Ovary (tissue), 9 donors: ENCODE measurements around the gene URM1. TPM values are rescaled to one million over a fixed set of nuclear protein-coding genes. Genes with fewer than 3 reads are reported as not detected.
"Not testable (repeated sequence)": the region's sequence is repeated elsewhere in the genome, so short reads cannot be mapped to it uniquely, and the experiment has no call there.

Experiments
- DNase-seq, 5 donors: peaks; one replicate each; pipeline ENCODE4 v3.0.0-alpha.2; 2019 to 2020
- H3K27ac ChIP-seq, 2 donors: fragments of 200-600 bp; one replicate each; pipeline versions ENCODE4 v1.5.1 to v1.8.0; 2019 to 2022
- H3K27me3 ChIP-seq: fragments of 200-600 bp; one replicate; pipeline ENCODE4 v1.8.0; 2022
- H3K36me3 ChIP-seq: fragments of 200-600 bp; sonication (generic); one replicate; pipeline ENCODE4 v1.5.1; 2019
- H3K4me1 ChIP-seq: one replicate; pipeline ENCODE4 v1.8.1; 2013; ENCODE audit warnings: mild to moderate bottlenecking, moderate library complexity; ENCODE audit not compliant: insufficient read depth
- H3K4me3 ChIP-seq: fragments of 200-600 bp; sonication (generic); one replicate; pipeline ENCODE4 v1.5.1; 2017
- H3K9me3 ChIP-seq, 2 donors: fragments of 200-600 bp in 1 of 2; sonication (generic) in 1 of 2; one replicate each; pipeline versions ENCODE4 v1.5.1 to v1.8.1; 2013 to 2019; ENCODE audit warnings: mild to moderate bottlenecking in 1 of 2, moderate library complexity in 1 of 2
- CTCF ChIP-seq, 3 donors: fragments of 450-650 bp in 2 of 3; fragments of 200-600 bp in 1 of 3; IDR thresholded peaks; one replicate each; pipeline versions ENCODE4 v1.5.1 to v1.8.0; 2016 to 2022; ENCODE audit warnings: antibody characterized with exemption in 3 of 3, mild to moderate bottlenecking in 1 of 3
- EP300 ChIP-seq: sonication (generic); formaldehyde crosslinking; IDR thresholded peaks from one replicate; pipeline ENCODE4 v1.6.1; 2017; ENCODE audit warnings: antibody characterized with exemption
- POLR2A ChIP-seq: fragments of 450-650 bp; IDR thresholded peaks from one replicate; pipeline ENCODE4 v1.6.1; 2017; ENCODE audit warnings: antibody characterized with exemption, mild to moderate bottlenecking, moderate library complexity
- WGBS, 3 donors: extraction: QIAGEN DNeasy Blood & Tissue Kit in 1 of 3; methylation state at CpG; one replicate each; pipeline versions ENCODE4 v1.1.5 to v1.1.7; 2013 to 2017; 5-methylcytosine and 5-hydroxymethylcytosine counted together
- intact Hi-C, 4 donors: fragments of 100-400 bp; cut with DNase I; formaldehyde crosslinking; loops; one replicate each; pipeline versions ENCODE4 v1.11.0 to v1.15.1; 2022 to 2023
- polyA plus RNA-seq, 2 donors: library from polyadenylated mRNA; stranded (reverse); fragments of 200-250 nt in 1 of 2; fragments of 350-450 nt in 1 of 2; fragmentation: Illumina TruSeq in 1 of 2; extraction: RNeasy Lipid Tissue Mini Kit (QIAGEN cat#74804) in 1 of 2; gene quantifications; one replicate each; pipeline ENCODE4 v1.2.3, GENCODE V29; 2013 to 2014
- total RNA-seq, 7 donors: library from RNA; depleted of rRNA in 2 of 7; stranded (reverse); fragments of >200 nt in 2 of 7; fragmentation: NEBNext Ultra II Directional in 3 of 7; extraction: Animal tissue kit (Norgen Biotek cat#: 25700) in 3 of 7; gene quantifications; one replicate each; pipeline versions ENCODE4 v1.1.0 to v1.2.4, GENCODE V29; 2016 to 2023
- donor health status: DM: no; HTN: no; CAD: no; lungs with moderate emphysema.
- donor health status: DM: no; HTN: no; CAD: no.
- donor health status: Bipolar disorder and iron deficiency.
- donor health status: DM: yes; HTN: yes; CAD: no.
- donor health status: DM: no; HTN: no; CAD: no.
- donor health status: DM: yes; HTN: yes; CAD: no.

Gene URM1
- total and polyA plus RNA-seq, 9 donors: 20.5 to 51.4 (median 36.0) TPM

GRCh38 chr9:128333451-128333869 lies 37.7 kb upstream of the URM1 start:
- 69 to 80% (median 70%) methylated on average over 11 of the region's 11 CpGs for WGBS, 3 donors
- Histone ChIP-seq H3K27me3 (no peaks in the 10 kb centered on the region), H3K4me3 (no peak overlapping the region), H3K4me1 (no peaks in the 10 kb centered on the region), H3K9me3 (no peaks in the 10 kb centered on the region), H3K27ac (no peak overlapping the region), H3K36me3 (no peaks in the 10 kb centered on the region)
- intact Hi-C loops: no loop called here
- TF ChIP-seq EP300: no peak
- no peak for TF ChIP-seq CTCF (IDR thresholded peaks at IDR 0.05)
- TF ChIP-seq POLR2A: no peak
- no peak for DNase-seq

GRCh38 chr9:128335161-128335560 lies 36.0 kb upstream of the URM1 start:
- DNase-seq: no peak
- Histone ChIP-seq H3K4me1 (no peaks in the 10 kb centered on the region), H3K4me3 (no peak overlapping the region), H3K27me3 (no peaks in the 10 kb centered on the region), H3K27ac (no peak overlapping the region), H3K9me3 (no peaks in the 10 kb centered on the region), H3K36me3 (no peaks in the 10 kb centered on the region)
- 46 to 55% (median 52%) methylated on average over 7 of the region's 7 CpGs for WGBS, 3 donors
- intact Hi-C loops: no loop called here
- TF ChIP-seq CTCF (IDR thresholded peaks at IDR 0.05): no peak
- TF ChIP-seq EP300: no peak
- no peak for TF ChIP-seq POLR2A

- 76 to 87% (median 81%) methylated on average over 2 of the region's 2 CpGs for WGBS, 3 donors
Measured at GRCh38 chr9:128335914-128336313, 35.3 kb upstream of the URM1 start.

GRCh38 chr9:128337936-128338335 lies 33.2 kb upstream of the URM1 start:
- Histone ChIP-seq H3K36me3 (no peaks in the 10 kb centered on the region), H3K27ac (no peak overlapping the region), H3K9me3 (no peaks in the 10 kb centered on the region), H3K4me3 (no peak overlapping the region), H3K4me1 (peaks cover 4% of the 10 kb centered on the region), H3K27me3 (no peaks in the 10 kb centered on the region)
- 88 to 92% (median 91%) methylated on average over 7 of the region's 7 CpGs for WGBS, 3 donors
- intact Hi-C loops: loop anchor here in 1 of 4 donors (2.0 kb wide), 1 partner anchor 49 kb away; no protein-coding TSS in a partner anchor
- no peak for DNase-seq
- TF ChIP-seq EP300 (no peak), CTCF (IDR thresholded peaks at IDR 0.05) (no peak), POLR2A (no peak)

More at GRCh38 chr9:128335914-128336313, 35.3 kb upstream of the URM1 start:
- Histone ChIP-seq H3K9me3 (no peaks in the 10 kb centered on the region), H3K27me3 (no peaks in the 10 kb centered on the region), H3K36me3 (no peaks in the 10 kb centered on the region), H3K4me1 (no peaks in the 10 kb centered on the region), H3K27ac (no peak overlapping the region), H3K4me3 (no peak overlapping the region)
- no peak for TF ChIP-seq CTCF (IDR thresholded peaks at IDR 0.05)
- TF ChIP-seq EP300: no peak
- DNase-seq: no peak
- intact Hi-C loops: no loop called here

- 90 to 95% (median 91%) methylated on average over 15 of the region's 15 CpGs for WGBS, 3 donors
- not testable (repeated sequence) for H3K4me1 ChIP-seq, H3K27me3 ChIP-seq, H3K27ac ChIP-seq, H3K9me3 ChIP-seq, H3K4me3 ChIP-seq, DNase-seq, H3K36me3 ChIP-seq
- intact Hi-C loops: loop anchor here in 1 of 4 donors (2.0 kb wide), 1 partner anchor 50 kb away; no protein-coding TSS in a partner anchor
Measured at GRCh38 chr9:128338852-128339614, 32.1 kb upstream of the URM1 start.
